K562 (cell line): ENCODE results near the gene G2E3. TPM values are rescaled to one million over a fixed set of nuclear protein-coding genes. Genes with fewer than 3 reads are reported as not detected.

Experiments
- ATAC-seq: fragments of 200-7000 bp; cut with Tn5 transposase; 3 replicates; pipeline ENCODE4 v1.9.1; 2020; ENCODE audit warnings: moderate library complexity
- BruUV-seq: library from RNA; stranded (reverse); fragments of 400-500 nt; replicated peaks from 2 replicates; lab custom pipeline; 2021; lab: Mats Ljungman, UMichigan
- CTCF ChIA-PET: fragments of 300-600 bp; formaldehyde crosslinking; extraction: SDS; loops from one replicate; lab custom pipeline; 2021; ENCODE audit warnings: low intra/inter-chr PET ratio; lab: Yijun Ruan, JAX
- POLR2A ChIA-PET: fragments of 300-600, 350-650 bp; sonication (Branson Sonifier 250); formaldehyde crosslinking; extraction: SDS; loops from one replicate; lab custom pipeline; 2021; ENCODE audit warnings: antibody characterized with exemption, inconsistent platforms; lab: Yijun Ruan, JAX
- DNase-seq, 4 experiments: peaks; one replicate each; pipeline versions ENCODE4 v3.0.0 to v3.0.0-alpha.2; 2011 to 2018; ENCODE audit warnings: low spot score in 3 of 4, mixed read lengths in 3 of 4; ENCODE audit errors: extremely low read depth in 1 of 4
- FAIRE-seq: peaks from 2 replicates; lab custom pipeline; 2011; peaks lifted over from hg19 to GRCh38; lab: Jason Lieb, UNC
- H2AFZ ChIP-seq: 2 replicates; pipeline ENCODE4 v1.6.0; 2011; ENCODE audit warnings: low read depth, low read length, control low read depth, inconsistent platforms
- H3K27ac ChIP-seq: fragments of 200-600 bp; 3 replicates; pipeline ENCODE4 v1.8.0; 2011; ENCODE audit warnings: low read depth, mild to moderate bottlenecking, control low read depth, inconsistent platforms, low read length, moderate library complexity, mixed read lengths; ENCODE audit errors: extremely low read depth
- H3K27me3 ChIP-seq, 2 experiments: fragments of 300-600 bp in 1 of 2; 2 replicates in 1 of 2; 3 replicates in 1 of 2; pipeline versions ENCODE4 v1.6.0 to v1.8.0; 2011; ENCODE audit warnings: inconsistent platforms in 2 of 2, low read length in 2 of 2, mild to moderate bottlenecking in 1 of 2, mixed read lengths in 1 of 2, moderate library complexity in 1 of 2; ENCODE audit not compliant: control insufficient read depth in 2 of 2, insufficient read depth in 2 of 2
- H3K36me3 ChIP-seq: fragments of 300-600 bp; 3 replicates; pipeline ENCODE4 v1.8.0; 2011; ENCODE audit warnings: mild to moderate bottlenecking, low read length, inconsistent platforms; ENCODE audit not compliant: control insufficient read depth, insufficient read depth
- H3K4me1 ChIP-seq, 2 experiments: fragments of 200-600 bp in 1 of 2; replicated peaks in 1 of 2; 2 replicates in 1 of 2; 3 replicates in 1 of 2; pipeline versions ENCODE4 v1.5.1 to v1.8.0; 2011; ENCODE audit warnings: inconsistent platforms in 2 of 2, low read length in 2 of 2, mild to moderate bottlenecking in 1 of 2, mixed read lengths in 1 of 2, moderate library complexity in 1 of 2; ENCODE audit not compliant: control insufficient read depth in 2 of 2, insufficient read depth in 2 of 2
- H3K4me2 ChIP-seq: 2 replicates; pipeline ENCODE4 v1.6.1; 2011; ENCODE audit warnings: low read length, control low read depth, inconsistent platforms, mixed read lengths; ENCODE audit not compliant: insufficient read depth
- H3K4me3 ChIP-seq: fragments of 200-600 bp; sonication (generic), shearing (Covaris generic); 2 replicates; pipeline ENCODE4 v1.5.1; 2016; ENCODE audit warnings: control low read depth, inconsistent platforms
- H3K79me2 ChIP-seq: fragments of 200-600 bp; 3 replicates; pipeline ENCODE4 v1.8.0; 2011; ENCODE audit warnings: low read length, inconsistent platforms; ENCODE audit not compliant: control insufficient read depth, insufficient read depth
- H3K9ac ChIP-seq, 2 experiments: 2 replicates each; pipeline versions ENCODE4 v1.6.0 to v1.6.1; 2011; ENCODE audit warnings: low read depth in 2 of 2, low read length in 2 of 2, control low read depth in 1 of 2, inconsistent platforms in 1 of 2, mild to moderate bottlenecking in 1 of 2, mixed read lengths in 1 of 2; ENCODE audit not compliant: insufficient read depth in 1 of 2
- H3K9me1 ChIP-seq: one replicate; pipeline ENCODE4 v1.6.0; 2011; ENCODE audit warnings: inconsistent platforms, mild to moderate bottlenecking, low read length, moderate library complexity; ENCODE audit not compliant: control insufficient read depth, insufficient read depth
- H3K9me3 ChIP-seq: replicated peaks from 2 replicates; pipeline ENCODE4 v1.5.1; 2011; ENCODE audit warnings: low read depth, low read length, inconsistent platforms; ENCODE audit not compliant: control insufficient read depth, insufficient read depth
- H4K20me1 ChIP-seq: replicated peaks from 2 replicates; pipeline ENCODE4 v1.6.1; 2011; ENCODE audit warnings: low read length, inconsistent platforms, mixed read lengths; ENCODE audit not compliant: control insufficient read depth, insufficient read depth
- FOXA3 ChIP-seq, 2 experiments: fragments of 450-650 bp in 1 of 2; sonication (generic) in 1 of 2; formaldehyde crosslinking; IDR thresholded peaks in 1 of 2; conservative IDR thresholded peaks in 1 of 2; 2 replicates each; pipeline versions ENCODE4 v1.4.0 to v1.8.0; 2020 to 2022; ENCODE audit warnings: mild to moderate bottlenecking in 2 of 2, missing genetic modification reagents in 1 of 2
- MAFG ChIP-seq: fragments of 450-650 bp; conservative IDR thresholded peaks from 2 replicates; pipeline ENCODE4 v1.6.1; 2016; ENCODE audit warnings: missing genetic modification characterization, missing compliant biosample characterization
- RBM25 ChIP-seq: fragments of 200-400 bp; formaldehyde crosslinking; IDR thresholded peaks from 2 replicates; pipeline ENCODE4 v1.6.1; 2018; ENCODE audit warnings: low read length, low read depth, moderate library complexity; ENCODE audit not compliant: severe bottlenecking
- SNIP1 ChIP-seq: fragments of 450-650 bp; IDR thresholded peaks from 2 replicates; pipeline ENCODE4 v1.7.1; 2017; ENCODE audit warnings: low read depth, mild to moderate bottlenecking
- SP2 ChIP-seq: IDR thresholded peaks from 2 replicates; pipeline ENCODE4 v1.6.1; 2011; ENCODE audit warnings: mild to moderate bottlenecking, low read depth, low read length, moderate library complexity; ENCODE audit not compliant: poor library complexity, severe bottlenecking; ENCODE audit errors: extremely low read depth
- TFAM ChIP-seq: fragments of 250-450 bp; sonication (Bioruptor Pico); conservative IDR thresholded peaks from 2 replicates; pipeline ENCODE4 v1.5.0; 2021; ENCODE audit warnings: mild to moderate bottlenecking, moderate library complexity
- ZBTB2 ChIP-seq: fragments of 450-650 bp; IDR thresholded peaks from 2 replicates; pipeline ENCODE4 v1.6.1; 2016; ENCODE audit warnings: antibody characterized with exemption
- ZNF239 ChIP-seq: fragments of 250-450 bp; sonication (Bioruptor Pico); IDR thresholded peaks from 2 replicates; pipeline ENCODE4 v1.4.0; 2020; ENCODE audit warnings: mild to moderate bottlenecking
- WGBS: fragments of 100-300 bp; shearing (Covaris generic); methylation state at CpG from one replicate; pipeline ENCODE4 v1.1.6; 2016; ENCODE audit warnings: low coverage, mixed read lengths; ENCODE audit not compliant: insufficient coverage; ENCODE audit errors: missing lambda C conversion rate; 5-methylcytosine and 5-hydroxymethylcytosine counted together
- in situ Hi-C: fragments of 300-500 bp; cut with MboI; formaldehyde crosslinking; loops from 4 replicates; pipeline ENCODE4 v1.15.0; 2018; ENCODE audit warnings: inconsistent platforms, mixed read lengths
- intact Hi-C: fragments of 100-400 bp; cut with micrococcal nuclease; formaldehyde crosslinking; loops from 2 replicates; pipeline ENCODE4 v1.14.2; 2022
- polyA plus RNA-seq, 8 experiments: library from polyadenylated mRNA; depleted of rRNA in 4 of 8; stranded (reverse) in 5 of 8; unstranded in 3 of 8; fragments of >200 nt; fragmentation: Nextera tagmentation in 2 of 8; fragmentation: Illumina TruSeq in 1 of 8; extraction: Ambion mirVana in 2 of 8; extraction: Trizol in 1 of 8; gene quantifications; 2 replicates each; pipeline versions ENCODE4 v1.2.1 to v1.2.3, GENCODE V29; 2011 to 2014; ENCODE audit warnings: inconsistent platforms in 1 of 8, missing spikeins in 1 of 8
- total RNA-seq, 7 experiments: library from RNA; depleted of rRNA in 6 of 7; stranded (reverse); fragments of >200 nt in 6 of 7; fragmentation: Illumina TruSeq in 2 of 7; extraction: Trizol in 2 of 7; gene quantifications; 2 replicates each; pipeline versions ENCODE4 v1.2.1 to v1.2.3, GENCODE V29; 2011 to 2021; ENCODE audit warnings: low replicate concordance in 1 of 7
- TF ChIP-seq, protein P1 (sequence below): fragments of 250-450 bp; sonication (Bioruptor Pico); IDR thresholded peaks from 2 replicates; pipeline ENCODE4 v1.9.0; 2021; ENCODE audit warnings: mild to moderate bottlenecking, inconsistent platforms
- TF ChIP-seq, protein P2 (sequence below): fragments of 450-650 bp; formaldehyde crosslinking; IDR thresholded peaks from 2 replicates; pipeline ENCODE4 v1.4.0; 2020; ENCODE audit warnings: mild to moderate bottlenecking, moderate library complexity

The G2E3 gene
- total and polyA plus RNA-seq, 9 of the 15 experiments (the other 6 are each of a cell fraction or from before 2014, with no cell fraction given): 9.8 to 53.5 (median 24.7) TPM

GRCh38 chr14:30638926-30639325, 80.0 kb downstream of the G2E3 start:
- no peak overlapping the region for H3K4me3 ChIP-seq
- no peaks in the 10 kb centered on the region for H3K9me1 ChIP-seq
- DNase-seq (no peak), FAIRE-seq (no peak), ATAC-seq (no peak)
- in situ Hi-C loops (no loop called here), intact Hi-C loops (no loop called here)
- TF ChIP-seq MAFG (tag) (no peak), TFAM (CRISPR knock-in tag) (no peak)
- no peak overlapping the region for H3K4me2 ChIP-seq
- H3K79me2 ChIP-seq: peaks cover under 1% of the 10 kb centered on the region; the same call in 2 of the 3 replicates
- no peaks in the 10 kb centered on the region for H3K9me3 ChIP-seq
- H3K9ac ChIP-seq: no peak overlapping the region
- no peak overlapping the region for H2AFZ ChIP-seq
- BruUV-seq: no TSS peak
- CTCF ChIA-PET: no interaction called here
- POLR2A ChIA-PET: no interaction called here
- H3K4me1 ChIP-seq: no peaks in the 10 kb centered on the region
- no peaks in the 10 kb centered on the region for H4K20me1 ChIP-seq
- H3K27ac ChIP-seq: no peak overlapping the region
- WGBS: 93% methylated on average over 3 of the region's 3 CpGs
- H3K36me3 ChIP-seq: peaks cover 82% of the 10 kb centered on the region
- H3K27me3 ChIP-seq: no peaks in the 10 kb centered on the region

- H3K36me3 ChIP-seq: peaks cover 70% of the 10 kb centered on the region
- no peak overlapping the region for H3K9ac ChIP-seq
- in situ Hi-C loops (no loop called here), intact Hi-C loops (no loop called here)
- no peaks in the 10 kb centered on the region for H3K9me1 ChIP-seq
- no peak overlapping the region for H2AFZ ChIP-seq
- ATAC-seq (no peak), DNase-seq (no peak), FAIRE-seq (no peak)
- no TSS peak for BruUV-seq
- ChIA-PET CTCF (no interaction called here), POLR2A (no interaction called here)
- H3K27me3 ChIP-seq: no peaks in the 10 kb centered on the region
- H3K4me3 ChIP-seq: no peak overlapping the region
- no peaks in the 10 kb centered on the region for H3K4me1 ChIP-seq
- 90% methylated on average over 1 of the region's 1 CpG for WGBS
- H3K79me2 ChIP-seq: peaks cover 3% of the 10 kb centered on the region
- H3K27ac ChIP-seq: no peak overlapping the region
- no peak overlapping the region for H3K4me2 ChIP-seq
- H4K20me1 ChIP-seq: no peaks in the 10 kb centered on the region
- H3K9me3 ChIP-seq: peaks cover 4% of the 10 kb centered on the region
- TF ChIP-seq RBM25: no peak
- no peak for TF ChIP-seq FOXA3 (CRISPR knock-in tag; conservative IDR thresholded peaks at IDR 0.05 in 1 of 2, IDR thresholded peaks at IDR 0.05 in 1 of 2)
- no peak for TF ChIP-seq ZNF239 (CRISPR knock-in tag)
- TF ChIP-seq, protein P1, sequence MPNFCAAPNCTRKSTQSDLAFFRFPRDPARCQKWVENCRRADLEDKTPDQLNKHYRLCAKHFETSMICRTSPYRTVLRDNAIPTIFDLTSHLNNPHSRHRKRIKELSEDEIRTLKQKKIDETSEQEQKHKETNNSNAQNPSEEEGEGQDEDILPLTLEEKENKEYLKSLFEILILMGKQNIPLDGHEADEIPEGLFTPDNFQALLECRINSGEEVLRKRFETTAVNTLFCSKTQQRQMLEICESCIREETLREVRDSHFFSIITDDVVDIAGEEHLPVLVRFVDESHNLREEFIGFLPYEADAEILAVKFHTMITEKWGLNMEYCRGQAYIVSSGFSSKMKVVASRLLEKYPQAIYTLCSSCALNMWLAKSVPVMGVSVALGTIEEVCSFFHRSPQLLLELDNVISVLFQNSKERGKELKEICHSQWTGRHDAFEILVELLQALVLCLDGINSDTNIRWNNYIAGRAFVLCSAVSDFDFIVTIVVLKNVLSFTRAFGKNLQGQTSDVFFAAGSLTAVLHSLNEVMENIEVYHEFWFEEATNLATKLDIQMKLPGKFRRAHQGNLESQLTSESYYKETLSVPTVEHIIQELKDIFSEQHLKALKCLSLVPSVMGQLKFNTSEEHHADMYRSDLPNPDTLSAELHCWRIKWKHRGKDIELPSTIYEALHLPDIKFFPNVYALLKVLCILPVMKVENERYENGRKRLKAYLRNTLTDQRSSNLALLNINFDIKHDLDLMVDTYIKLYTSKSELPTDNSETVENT (CRISPR knock-in tag): no peak
- TF ChIP-seq ZBTB2: no peak
- TF ChIP-seq SP2: no peak
- TF ChIP-seq, protein P2, sequence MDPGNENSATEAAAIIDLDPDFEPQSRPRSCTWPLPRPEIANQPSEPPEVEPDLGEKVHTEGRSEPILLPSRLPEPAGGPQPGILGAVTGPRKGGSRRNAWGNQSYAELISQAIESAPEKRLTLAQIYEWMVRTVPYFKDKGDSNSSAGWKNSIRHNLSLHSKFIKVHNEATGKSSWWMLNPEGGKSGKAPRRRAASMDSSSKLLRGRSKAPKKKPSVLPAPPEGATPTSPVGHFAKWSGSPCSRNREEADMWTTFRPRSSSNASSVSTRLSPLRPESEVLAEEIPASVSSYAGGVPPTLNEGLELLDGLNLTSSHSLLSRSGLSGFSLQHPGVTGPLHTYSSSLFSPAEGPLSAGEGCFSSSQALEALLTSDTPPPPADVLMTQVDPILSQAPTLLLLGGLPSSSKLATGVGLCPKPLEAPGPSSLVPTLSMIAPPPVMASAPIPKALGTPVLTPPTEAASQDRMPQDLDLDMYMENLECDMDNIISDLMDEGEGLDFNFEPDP: no peak
- TF ChIP-seq SNIP1: no peak
These were observed 82.2 kb downstream of the G2E3 start for GRCh38 chr14:30641207-30641606.
